ENCODE measurements around the gene PTPN2. TPM values are rescaled to one million over a fixed set of nuclear protein-coding genes. Genes with fewer than 3 reads are reported as not detected.

The PTPN2 gene
- total RNA-seq, 1 donor from 2014 or later = 47.9 TPM

DNA sequence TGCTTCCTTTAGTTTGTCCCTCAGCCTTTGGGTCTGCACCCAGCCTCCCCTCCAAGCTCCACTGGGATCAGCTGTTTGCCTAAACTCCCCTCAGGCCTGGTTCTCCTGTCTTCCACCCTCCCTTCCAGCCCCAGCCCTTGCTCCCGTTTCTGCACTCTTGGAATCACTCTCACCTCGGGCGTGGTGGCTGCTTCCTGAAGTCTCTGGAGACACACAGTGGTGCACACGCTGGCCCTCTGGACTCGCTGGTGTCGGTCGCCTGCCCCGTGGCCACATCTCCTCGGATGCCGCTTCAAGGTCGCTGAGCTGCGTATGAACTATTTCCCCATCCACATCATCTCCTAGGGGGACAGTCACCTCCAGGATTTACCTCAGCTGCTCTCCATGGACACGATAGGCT, 134.9 kb downstream of the PTPN2 start:
- DNase-seq (ENCODE audit: low read depth) = no peak
- no peak for FAIRE-seq
- Histone ChIP-seq H3K4me3 (ENCODE audit: low read depth, low read length) (no peak overlapping the region), H3K27me3 (ENCODE audit: control insufficient read depth, insufficient read depth, low read length) (no peaks in the 10 kb centered on the region), H3K36me3 (ENCODE audit: control insufficient read depth, insufficient read depth, low read length) (no peaks in the 10 kb centered on the region)
- TF ChIP-seq, protein P1, sequence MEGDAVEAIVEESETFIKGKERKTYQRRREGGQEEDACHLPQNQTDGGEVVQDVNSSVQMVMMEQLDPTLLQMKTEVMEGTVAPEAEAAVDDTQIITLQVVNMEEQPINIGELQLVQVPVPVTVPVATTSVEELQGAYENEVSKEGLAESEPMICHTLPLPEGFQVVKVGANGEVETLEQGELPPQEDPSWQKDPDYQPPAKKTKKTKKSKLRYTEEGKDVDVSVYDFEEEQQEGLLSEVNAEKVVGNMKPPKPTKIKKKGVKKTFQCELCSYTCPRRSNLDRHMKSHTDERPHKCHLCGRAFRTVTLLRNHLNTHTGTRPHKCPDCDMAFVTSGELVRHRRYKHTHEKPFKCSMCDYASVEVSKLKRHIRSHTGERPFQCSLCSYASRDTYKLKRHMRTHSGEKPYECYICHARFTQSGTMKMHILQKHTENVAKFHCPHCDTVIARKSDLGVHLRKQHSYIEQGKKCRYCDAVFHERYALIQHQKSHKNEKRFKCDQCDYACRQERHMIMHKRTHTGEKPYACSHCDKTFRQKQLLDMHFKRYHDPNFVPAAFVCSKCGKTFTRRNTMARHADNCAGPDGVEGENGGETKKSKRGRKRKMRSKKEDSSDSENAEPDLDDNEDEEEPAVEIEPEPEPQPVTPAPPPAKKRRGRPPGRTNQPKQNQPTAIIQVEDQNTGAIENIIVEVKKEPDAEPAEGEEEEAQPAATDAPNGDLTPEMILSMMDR (IDR thresholded peaks at IDR 0.05; ENCODE audit: insufficient read depth, low read length, severe bottlenecking) = no peak

DNA sequence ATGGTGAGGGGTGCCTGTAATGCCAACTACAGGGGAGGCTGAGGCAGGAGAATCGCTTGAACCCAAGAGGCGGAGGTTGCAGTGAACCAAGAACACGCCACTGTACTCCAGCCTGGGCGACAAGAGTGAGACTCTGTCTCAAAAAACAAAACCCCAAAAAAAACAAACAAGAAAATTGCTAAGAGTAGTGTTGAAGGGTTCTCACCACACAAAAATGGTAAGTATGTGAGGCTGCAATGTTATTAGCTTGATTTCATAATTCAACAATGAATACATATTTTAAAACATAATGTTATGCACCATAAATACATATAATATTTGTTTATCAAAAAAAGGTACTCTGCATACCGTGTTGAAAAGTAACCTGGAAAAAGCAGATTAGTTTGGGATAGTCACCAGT, 135.4 kb downstream of the PTPN2 start:
- TF ChIP-seq, protein P1 (IDR thresholded peaks at IDR 0.05; ENCODE audit: insufficient read depth, low read length, severe bottlenecking) = no peak
- Histone ChIP-seq H3K4me3 (ENCODE audit: low read depth, low read length) (no peak overlapping the region), H3K27me3 (ENCODE audit: control insufficient read depth, insufficient read depth, low read length) (no peaks in the 10 kb centered on the region), H3K36me3 (ENCODE audit: control insufficient read depth, insufficient read depth, low read length) (no peaks in the 10 kb centered on the region)
- FAIRE-seq (no peak), DNase-seq (ENCODE audit: low read depth) (no peak)

DNA sequence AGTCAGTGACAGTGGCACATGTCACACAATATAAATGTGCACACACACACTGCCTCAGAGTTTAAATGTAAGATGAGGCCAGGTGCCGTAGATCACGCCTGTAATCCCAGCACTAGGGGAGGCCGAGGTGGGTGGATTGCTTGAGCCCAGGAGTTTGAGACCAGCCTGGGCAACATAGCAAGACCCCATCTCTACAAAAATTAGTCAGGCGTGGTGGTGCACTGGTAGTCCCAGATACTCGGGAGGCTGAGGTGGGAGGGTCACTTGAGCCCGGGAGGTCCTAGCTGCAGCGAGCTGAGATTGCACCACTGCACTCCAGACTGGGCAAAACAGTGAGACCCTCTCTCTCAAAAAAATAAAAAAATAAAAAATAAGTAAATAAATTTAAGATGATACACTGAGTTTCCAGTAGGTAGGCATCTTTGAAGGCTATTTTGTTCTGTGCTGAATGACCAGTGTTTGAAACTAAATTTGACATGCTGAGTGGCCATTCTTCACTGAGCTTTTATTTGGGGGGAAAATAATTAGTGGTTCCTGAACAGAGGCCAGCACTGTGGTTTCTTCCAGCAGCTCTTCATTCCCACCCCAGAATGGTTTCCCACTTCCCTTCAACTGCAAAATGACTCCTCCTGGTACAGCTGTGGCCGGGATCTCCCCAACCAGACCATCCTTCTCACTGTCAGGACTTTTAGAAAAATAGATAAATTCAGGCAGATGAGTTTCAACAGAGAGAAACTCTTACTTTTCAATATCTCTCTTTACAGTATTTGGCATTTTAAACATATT, 136.3 kb downstream of the PTPN2 start:
- H3K27me3 ChIP-seq (ENCODE audit: control insufficient read depth, insufficient read depth, low read length) = no peaks in the 10 kb centered on the region
- DNase-seq (ENCODE audit: low read depth) (no peak), FAIRE-seq (no peak)
- no peak overlapping the region for H3K4me3 ChIP-seq (ENCODE audit: low read depth, low read length)
- no peaks in the 10 kb centered on the region for H3K36me3 ChIP-seq (ENCODE audit: control insufficient read depth, insufficient read depth, low read length)
- TF ChIP-seq, protein P1 (IDR thresholded peaks at IDR 0.05; ENCODE audit: insufficient read depth, low read length, severe bottlenecking) = no peak

DNA sequence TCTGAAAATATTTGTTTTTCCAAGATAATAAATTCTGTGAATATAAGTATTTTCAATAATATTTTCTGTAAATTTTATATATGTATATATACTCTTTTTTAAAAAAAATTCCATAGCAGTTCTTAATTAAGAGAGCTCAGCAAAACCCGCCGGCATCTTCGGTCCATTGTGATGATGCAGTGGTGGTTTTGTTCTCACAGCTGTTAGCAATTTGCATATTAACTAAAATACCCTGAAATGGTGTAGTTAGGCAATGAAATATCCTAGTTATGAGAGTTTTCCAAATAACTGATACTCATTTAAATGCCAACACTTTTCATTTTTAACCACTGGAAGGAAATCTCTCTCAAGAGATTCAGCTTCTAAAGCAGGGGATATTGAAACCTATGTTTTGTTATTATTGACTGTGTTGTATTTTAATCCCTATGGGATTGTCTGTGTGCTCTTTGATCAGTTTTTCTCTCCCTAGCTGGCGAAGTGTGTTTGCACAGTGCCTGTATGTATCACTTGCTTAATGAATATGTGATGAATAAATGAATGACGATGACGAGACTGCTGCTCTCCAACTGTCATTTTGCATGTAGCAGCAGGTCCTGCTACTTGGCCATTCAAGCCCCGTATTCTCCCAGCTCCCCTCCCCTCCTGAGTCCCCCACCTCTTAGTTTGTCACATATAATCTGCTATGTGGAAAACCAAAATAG, 138.8 kb downstream of the PTPN2 start:
- TF ChIP-seq, protein P1 (IDR thresholded peaks at IDR 0.05; ENCODE audit: insufficient read depth, low read length, severe bottlenecking) = no peak
- Histone ChIP-seq H3K36me3 (ENCODE audit: control insufficient read depth, insufficient read depth, low read length) (no peaks in the 10 kb centered on the region), H3K27me3 (ENCODE audit: control insufficient read depth, insufficient read depth, low read length) (no peaks in the 10 kb centered on the region), H3K4me3 (ENCODE audit: low read depth, low read length) (no peak overlapping the region)
- no peak for FAIRE-seq
- peak; percentile 81 for DNase-seq (ENCODE audit: low read depth)

DNA sequence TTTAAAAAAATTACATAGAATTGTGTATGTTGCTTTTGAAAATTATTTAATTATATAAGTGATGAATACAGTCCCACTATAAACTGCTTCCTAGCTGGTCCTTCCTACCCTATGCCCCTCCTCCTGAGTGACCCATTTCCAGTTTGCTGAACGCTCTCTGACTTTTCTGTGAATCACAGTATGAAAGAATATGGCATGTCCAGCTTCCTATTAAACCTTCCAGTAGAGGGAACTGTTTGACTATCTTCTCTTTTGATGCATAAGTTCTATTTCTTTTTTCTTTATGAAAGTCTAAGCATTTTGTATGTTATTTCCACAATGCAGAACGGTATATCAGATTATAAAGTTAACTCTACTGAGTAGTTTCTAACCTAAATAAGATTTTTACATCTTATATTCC, 139.9 kb downstream of the PTPN2 start:
- peak; percentile 85 for DNase-seq (ENCODE audit: low read depth)

More for the DNA sequence above, 139.9 kb downstream of the PTPN2 start:
- TF ChIP-seq, protein P1 (IDR thresholded peaks at IDR 0.05; ENCODE audit: insufficient read depth, low read length, severe bottlenecking) = peak; percentile 44
- Histone ChIP-seq H3K4me3 (ENCODE audit: low read depth, low read length) (no peak overlapping the region), H3K27me3 (ENCODE audit: control insufficient read depth, insufficient read depth, low read length) (no peaks in the 10 kb centered on the region), H3K36me3 (ENCODE audit: control insufficient read depth, insufficient read depth, low read length) (no peaks in the 10 kb centered on the region)
- FAIRE-seq = no peak

Data from bronchial epithelial cell (primary cell).